Articular chondrocyte of knee joint (primary cell): ENCODE data around the gene SYT5. TPM values are rescaled to one million over a fixed set of nuclear protein-coding genes. Genes with fewer than 3 reads are reported as not detected.

ENCODE experiments used
- small RNA-seq: library from RNA; depleted of rRNA; stranded (forward); fragments of <200 nt; gene quantifications from one replicate; pipeline ENCODE3, GENCODE V24; 2012
- total RNA-seq: library from RNA; depleted of rRNA; stranded (reverse); fragments of >200 nt; gene quantifications from 2 replicates; pipeline ENCODE4 v1.2.3, GENCODE V29; 2012

Gene SYT5
- total RNA-seq, result not detected in 2 replicates

GRCh38 chr19:55179606-55180484 is at the start of gene SYT5:
SYT5 (minus strand) TSS chr19:55180289; CDS start chr19:55179041, 1,248 bp downstream.

DNA sequence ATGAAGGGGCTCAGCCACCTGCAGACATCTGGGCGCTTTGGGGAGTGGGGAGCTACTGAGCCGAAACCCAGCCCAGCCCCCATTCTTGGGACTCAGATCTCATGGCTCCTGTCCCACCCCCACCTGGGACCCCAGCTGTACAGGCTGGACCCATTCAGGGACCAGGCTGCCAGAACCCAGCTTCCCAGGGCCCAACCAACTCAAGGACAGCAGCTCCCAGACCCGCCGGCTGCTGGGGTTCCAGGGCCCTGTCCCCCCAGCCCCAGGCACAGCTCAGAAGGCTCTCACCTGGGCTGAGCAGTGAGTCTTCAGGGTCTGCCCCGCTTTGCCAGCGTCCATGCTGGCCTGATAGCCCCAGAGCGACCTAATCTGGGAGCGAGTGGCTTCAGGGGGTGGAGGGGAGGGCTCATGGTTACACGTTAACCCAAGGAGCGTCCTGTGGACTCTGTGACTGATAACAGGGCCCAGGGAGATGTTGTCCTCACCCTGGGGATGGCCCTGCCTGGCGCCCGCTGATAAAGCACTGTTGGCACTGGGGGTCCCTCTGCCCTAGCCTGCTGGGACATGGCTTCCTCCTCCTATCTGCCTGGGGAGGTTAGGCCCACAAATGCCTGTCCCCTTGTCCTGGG is 48.4 kb upstream of the SYT5 start, which contains the start of gene TMEM86B:
Gene TMEM86B (minus strand): TSS at position 361 of the 629 bp plus-strand sequence. CDS start 22 bp downstream, at position 339.

GRCh38 chr19:55208880-55209692 is 29.0 kb upstream of the SYT5 start, which contains the start of gene PTPRH:
PTPRH (minus strand) TSS chr19:55209501; CDS start chr19:55209433, 68 bp downstream.

DNA sequence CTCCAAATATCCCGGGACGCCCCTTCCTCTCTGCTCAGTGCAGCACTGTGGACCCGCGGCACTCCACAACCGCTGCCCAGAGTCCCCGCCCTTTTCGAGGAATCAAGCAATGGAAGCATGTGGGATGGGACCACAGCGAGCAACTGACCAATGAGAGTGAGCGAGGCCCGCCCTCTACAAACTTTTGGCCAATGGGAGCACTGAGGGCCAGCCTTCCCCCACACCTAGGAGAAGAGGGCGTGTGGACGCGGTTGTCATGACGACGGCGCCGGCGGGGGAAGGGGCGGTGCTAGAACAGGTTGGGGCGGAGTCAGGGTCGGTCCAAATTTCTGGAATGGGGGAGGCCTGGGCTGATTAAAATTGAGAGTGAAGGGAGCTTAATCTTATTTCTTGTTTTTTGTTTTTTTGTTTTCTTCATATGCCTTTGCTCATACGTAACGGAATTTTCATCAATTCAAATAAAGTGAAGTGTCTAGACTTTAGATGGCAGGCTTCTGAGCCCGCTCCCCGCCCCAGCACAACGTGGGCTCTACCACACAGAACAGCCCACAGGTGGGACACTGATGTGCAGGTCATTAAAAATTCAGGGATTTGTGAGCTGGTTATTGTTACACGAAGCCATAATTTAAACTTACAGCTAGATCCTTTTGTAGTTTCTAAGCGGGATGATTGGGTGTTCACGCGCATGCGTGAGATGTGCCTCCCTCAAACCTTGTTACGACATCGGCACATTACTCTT is 13.4 kb downstream of the SYT5 start, which contains the start of gene DNAAF3:
Gene DNAAF3 (minus strand): TSS at position 84 of the 739 bp plus-strand sequence. CDS start 200 bp downstream, outside the sequence.

DNA sequence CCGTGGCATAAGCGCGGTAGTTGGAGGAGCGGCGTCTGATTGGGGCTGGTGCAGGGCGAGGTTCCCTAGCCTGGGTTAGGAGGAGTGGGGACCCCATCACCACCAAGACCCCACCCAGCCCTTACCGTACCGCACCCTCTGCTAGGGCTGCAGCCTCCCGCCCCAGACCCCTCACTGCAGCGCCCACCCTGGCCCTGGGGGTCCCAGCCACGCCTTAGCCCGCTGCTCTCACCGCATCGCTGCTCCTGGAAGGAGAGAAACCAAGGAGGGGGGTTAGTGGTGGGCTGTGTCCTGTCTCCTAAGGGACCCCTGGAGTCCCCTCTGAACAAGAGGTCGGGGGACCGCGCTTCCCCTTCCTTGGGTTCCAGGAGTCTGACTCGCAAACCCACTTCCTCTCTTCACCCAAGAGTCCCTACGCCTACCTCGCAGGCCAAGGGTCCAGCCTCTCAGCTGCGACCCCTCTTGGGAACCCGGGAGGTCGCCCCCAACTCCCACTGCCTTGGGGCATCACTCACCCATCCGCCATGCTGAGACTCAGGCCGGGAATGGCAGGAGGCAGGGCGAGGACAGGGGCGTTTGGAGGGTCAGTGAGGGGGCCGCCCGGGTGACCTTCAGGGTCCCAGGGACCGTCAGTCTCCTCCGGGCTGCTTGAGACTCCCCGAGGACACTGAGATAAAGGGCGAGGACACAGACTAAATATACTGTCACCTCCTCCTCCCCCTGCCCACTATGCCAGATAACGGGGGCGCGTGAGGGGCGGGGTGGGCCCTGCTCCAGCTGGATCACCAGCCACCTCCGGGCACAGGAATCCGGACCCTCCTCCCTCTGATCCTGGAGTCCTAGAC is 22.8 kb downstream of the SYT5 start, which contains the start of gene TNNI3:
Gene TNNI3 (minus strand): TSS at position 669 of the 845 bp plus-strand sequence. CDS start 143 bp downstream, at position 526.

DNA sequence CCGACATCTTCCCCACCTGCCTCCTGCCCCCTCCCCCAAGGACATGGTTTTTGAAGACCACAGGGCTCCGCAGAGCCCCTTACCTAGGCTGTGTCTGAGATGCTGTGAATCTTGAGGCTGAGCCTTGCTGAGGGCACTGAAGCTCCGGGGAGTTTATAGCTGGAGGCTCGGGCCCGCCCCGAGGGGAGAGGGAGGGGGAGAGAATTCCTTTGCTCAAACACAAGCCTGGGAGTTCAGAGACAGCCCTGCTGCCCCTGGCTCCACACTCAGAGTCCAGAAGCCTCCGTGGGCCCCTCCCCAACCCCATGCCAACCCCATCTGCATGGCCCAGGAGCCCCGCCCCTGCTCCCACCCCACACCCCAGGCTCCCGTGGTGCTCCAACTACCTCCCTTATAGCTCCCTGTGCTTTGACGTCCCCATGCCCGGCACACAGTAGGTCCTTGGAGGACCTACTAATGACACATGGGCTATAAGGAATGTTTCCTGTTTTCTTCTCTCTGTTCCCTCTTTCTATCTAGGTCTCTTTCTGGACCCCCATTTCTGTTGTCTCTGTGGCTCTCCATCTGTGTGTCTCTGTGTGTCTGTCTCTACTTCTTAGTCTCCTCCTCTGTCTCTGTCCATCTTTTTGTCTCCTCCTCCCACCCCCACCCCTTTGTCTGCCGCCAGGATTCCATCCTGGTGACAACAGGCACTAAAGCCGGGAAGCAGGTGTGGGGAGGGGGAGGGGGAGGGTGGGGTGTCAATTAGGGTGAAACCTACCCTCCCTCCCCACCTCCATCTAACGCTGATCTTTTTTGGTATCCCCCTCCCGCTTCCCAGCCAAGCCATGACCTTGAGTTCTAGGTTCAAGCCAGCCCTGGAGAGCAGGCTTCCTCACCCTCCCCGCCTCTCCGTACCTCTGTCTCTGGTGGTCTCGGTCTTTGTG is 30.7 kb downstream of the SYT5 start, which contains the start of gene TNNT1:
Gene TNNT1 (minus strand): TSS at position 129 of the 926 bp plus-strand sequence. CDS start 2,049 bp downstream, outside the sequence.

Small RNAs within 50 kb of the gene (small RNA-seq; reads per million reads assigned to genes)
- gene MIR7975 (not detected), gene RF01210 (not detected)

Other genes with a start within 250 kb of the SYT5 start
- not detected in 2 replicates for gene NLRP7, start 232.8 kb downstream of the SYT5 start, total RNA-seq
- gene NLRP2, start 213.9 kb downstream of the SYT5 start, total RNA-seq, result 0.65 TPM in 1 of 2 replicates, not detected in the other
- gene GP6, start 142.0 kb downstream of the SYT5 start, total RNA-seq, result not detected in 2 replicates
- 8.6 and 9.1 TPM in 2 replicates for gene RDH13, start 117.1 kb downstream of the SYT5 start, total RNA-seq
- gene EPS8L1, start 104.4 kb downstream of the SYT5 start, total RNA-seq, result 0.26 TPM in 1 of 2 replicates, not detected in the other
- gene PPP1R12C, start 62.7 kb downstream of the SYT5 start, total RNA-seq, result 30.4 and 32.4 TPM in 2 replicates
- 1.9 and 7.8 TPM in 2 replicates for gene TNNT1, start 31.1 kb downstream of the SYT5 start, total RNA-seq
- gene TNNI3, start 22.6 kb downstream of the SYT5 start, total RNA-seq, result not detected in 2 replicates
- gene DNAAF3, start 13.7 kb downstream of the SYT5 start, total RNA-seq, result 0.43 and 0.91 TPM in 2 replicates
- gene PTPRH, start 29.2 kb upstream of the SYT5 start, total RNA-seq, result 5.1 and 7.1 TPM in 2 replicates
- 0.76 and 1.7 TPM in 2 replicates for gene TMEM86B, start 48.5 kb upstream of the SYT5 start, total RNA-seq
- gene PPP6R1, start 78.7 kb upstream of the SYT5 start, total RNA-seq, result 26.1 and 27.7 TPM in 2 replicates
- gene HSPBP1, start 99.8 kb upstream of the SYT5 start, total RNA-seq, result 23.0 and 25.6 TPM in 2 replicates
- 0.65 TPM in 2 replicates for gene BRSK1, start 103.7 kb upstream of the SYT5 start, total RNA-seq
- not detected in 2 replicates for gene TMEM150B, start 145.1 kb upstream of the SYT5 start, total RNA-seq
- 5.0 and 5.6 TPM in 2 replicates for gene KMT5C, start 159.6 kb upstream of the SYT5 start, total RNA-seq
- gene COX6B2, start 174.4 kb upstream of the SYT5 start, total RNA-seq, result not detected in 2 replicates
- gene GARIN5B, start 183.0 kb upstream of the SYT5 start, total RNA-seq, result not detected in 2 replicates
- gene IL11, start 190.2 kb upstream of the SYT5 start, total RNA-seq, result 1.2 and 1.4 TPM in 2 replicates
- not detected in 2 replicates for gene TMEM190, start 196.5 kb upstream of the SYT5 start, total RNA-seq
- gene TMEM238, start 204.0 kb upstream of the SYT5 start, total RNA-seq, result not detected in 2 replicates
- 441 and 509 TPM in 2 replicates for gene RPL28, start 205.6 kb upstream of the SYT5 start, total RNA-seq
- 32.4 and 36.3 TPM in 2 replicates for gene UBE2S, start 227.5 kb upstream of the SYT5 start, total RNA-seq